Inferior parietal cortex (tissue), 1 donor: ENCODE measurements around the gene EFCAB9.

ENCODE experiments used
- DNase-seq: peaks from one replicate; pipeline ENCODE4 v3.0.0-alpha.2; 2016; ENCODE audit errors: extremely low spot score

The EFCAB9 gene

GRCh38 chr5:172166030-172166826 is 27.7 kb upstream of the EFCAB9 start:
- DNase-seq, result no peak

GRCh38 chr5:172167895-172168294 is 26.1 kb upstream of the EFCAB9 start:
- no peak for DNase-seq

DNA sequence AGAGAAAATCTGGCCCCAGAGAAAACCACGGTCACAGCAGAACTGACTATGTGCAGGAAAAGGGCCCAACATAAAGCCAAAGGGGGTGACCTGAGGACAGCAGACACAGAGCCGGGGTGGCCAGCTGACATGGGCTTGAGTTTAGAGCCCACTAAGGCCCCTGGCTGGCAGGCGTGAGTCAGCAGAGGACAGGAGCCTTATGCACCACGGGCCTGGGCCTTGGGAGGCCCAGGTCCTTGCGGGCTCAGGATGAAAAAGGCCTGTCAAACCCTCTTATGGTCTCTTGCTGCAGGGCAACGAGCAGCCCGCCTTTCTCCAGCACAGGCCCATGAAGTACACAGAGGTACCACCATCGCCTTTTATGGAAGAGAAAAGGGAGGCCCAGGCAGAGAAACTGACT is 25.7 kb upstream of the EFCAB9 start:
- no peak for DNase-seq

GRCh38 chr5:172169216-172169615 is 24.8 kb upstream of the EFCAB9 start:
- no peak for DNase-seq

DNA sequence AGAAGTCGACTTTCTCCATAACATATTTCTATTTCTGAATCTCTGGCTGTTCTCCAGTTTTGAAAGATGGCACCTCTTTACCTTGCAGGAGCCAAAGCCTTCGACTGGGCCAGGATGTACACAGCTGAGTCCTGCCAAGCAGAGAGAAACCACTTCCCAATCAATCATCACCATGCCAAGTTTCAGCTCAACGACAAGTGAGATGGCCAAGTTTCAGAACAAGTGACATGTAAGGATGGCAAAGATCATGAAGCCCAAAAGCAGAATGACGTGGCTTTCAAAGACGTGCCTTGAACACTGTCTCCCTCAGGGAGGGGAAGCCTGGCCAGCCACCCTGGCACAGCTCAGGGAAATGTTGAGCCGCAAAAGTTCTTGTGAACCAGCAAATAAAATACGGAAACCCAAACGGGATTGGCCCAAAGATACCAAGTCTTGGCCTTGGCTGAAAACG is 23.7 kb upstream of the EFCAB9 start:
- no peak for DNase-seq

DNA sequence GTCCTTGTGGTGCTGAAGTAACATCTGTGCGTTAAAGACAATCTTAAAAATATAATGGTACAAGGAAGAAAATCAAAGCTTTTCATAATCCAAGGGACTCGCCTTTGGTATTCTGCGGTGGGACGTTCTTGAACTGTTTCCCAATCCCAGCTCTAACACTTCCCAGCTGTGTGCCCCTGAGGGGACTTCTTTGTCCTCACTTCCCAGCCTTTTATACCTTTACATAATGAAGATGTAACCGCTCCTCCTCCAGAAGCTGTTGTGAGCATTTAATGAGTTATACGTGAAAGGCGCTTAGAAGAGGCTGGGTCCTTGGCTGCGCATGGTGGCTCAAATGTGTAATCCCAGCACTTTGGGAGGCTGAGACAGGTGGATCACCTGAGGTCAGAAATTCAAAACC is 22.9 kb upstream of the EFCAB9 start:
- no peak for DNase-seq

GRCh38 chr5:172172912-172173563 is 20.9 kb upstream of the EFCAB9 start:
- peak; percentile 47 for DNase-seq

DNA sequence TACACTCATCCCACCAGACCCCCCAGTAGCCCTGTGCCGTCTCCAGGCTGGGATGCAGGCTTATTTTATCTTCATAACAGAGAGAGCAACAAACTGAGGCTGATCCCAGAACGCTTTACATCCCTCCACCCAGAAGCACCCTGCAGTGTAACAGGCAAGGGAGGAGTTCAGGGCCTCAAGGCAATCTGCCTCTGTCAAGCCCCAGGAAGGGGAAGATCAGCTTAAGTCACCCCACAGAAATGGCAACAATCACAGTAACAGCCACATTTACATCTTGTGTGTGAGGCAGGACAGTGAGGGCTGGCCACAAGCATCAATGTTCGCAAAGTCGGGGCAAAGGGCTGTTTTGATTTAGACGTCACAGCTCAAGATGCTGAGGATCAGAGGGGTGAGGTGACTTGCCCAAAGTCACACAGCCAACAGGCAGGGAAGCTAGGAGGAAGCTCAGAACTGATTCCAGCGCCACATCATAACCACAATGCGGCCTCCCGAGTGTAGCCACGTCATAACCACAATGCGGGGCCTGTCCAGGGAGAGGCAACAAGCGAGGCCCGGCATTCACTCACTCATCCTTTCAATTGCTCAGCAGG is 20.3 kb upstream of the EFCAB9 start:
- DNase-seq, result no peak

DNA sequence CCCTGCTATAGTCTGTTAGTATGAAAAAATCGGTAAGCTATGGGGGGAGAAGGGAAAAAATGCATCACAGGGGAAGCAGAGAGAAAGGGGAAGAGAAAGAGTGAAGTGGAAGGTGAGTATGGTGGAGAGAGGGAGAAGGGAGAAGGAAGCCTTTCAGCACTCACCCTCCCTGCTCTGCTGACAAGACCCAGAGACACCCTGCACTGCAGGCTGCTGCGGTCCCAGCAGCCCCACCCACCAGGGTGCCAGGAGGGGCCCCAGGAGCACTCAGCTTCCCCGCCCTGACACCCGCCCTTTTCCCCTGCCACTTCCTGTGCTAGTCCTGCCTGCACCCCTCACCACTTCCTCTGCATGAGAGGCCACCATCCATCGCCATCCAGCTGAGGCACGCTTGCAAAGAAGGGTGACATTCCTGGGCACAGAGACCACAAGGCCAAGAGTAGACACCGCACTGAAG is 18.7 kb upstream of the EFCAB9 start:
- no peak for DNase-seq

GRCh38 chr5:172177176-172177575 is 16.8 kb upstream of the EFCAB9 start:
- no peak for DNase-seq

DNA sequence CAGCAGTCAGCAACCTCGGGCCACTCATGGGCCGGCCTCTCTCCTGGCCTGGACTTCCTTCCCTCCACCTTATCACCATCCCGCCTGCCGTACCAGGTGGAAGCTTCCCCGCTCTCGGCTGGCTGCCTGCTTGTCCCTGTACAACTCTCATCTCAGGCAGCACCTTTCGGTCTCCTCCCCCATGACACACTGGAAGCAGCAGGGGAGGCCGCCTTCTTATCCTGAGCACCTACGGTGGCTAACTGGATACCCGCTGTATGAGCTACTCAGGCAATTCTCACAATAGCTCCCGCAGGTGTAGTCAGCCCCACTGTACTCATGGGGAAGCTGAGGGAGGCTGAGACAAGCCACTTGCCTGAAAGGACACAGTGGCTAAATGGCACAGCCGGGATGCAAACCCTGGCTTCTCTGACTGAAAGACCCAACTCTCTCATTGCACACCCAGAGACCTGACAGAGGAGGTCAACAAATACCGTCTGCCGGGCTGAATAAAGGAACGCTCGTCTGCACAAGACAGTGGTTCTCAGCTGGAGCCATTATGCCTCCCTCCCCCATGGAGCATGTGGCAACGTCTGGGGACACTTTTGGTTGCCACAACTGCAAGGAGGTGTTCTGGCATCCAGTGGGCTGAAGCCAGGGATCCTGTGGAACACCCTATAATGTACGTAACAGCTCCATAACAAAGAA is 15.5 kb upstream of the EFCAB9 start:
- DNase-seq, result no peak

DNA sequence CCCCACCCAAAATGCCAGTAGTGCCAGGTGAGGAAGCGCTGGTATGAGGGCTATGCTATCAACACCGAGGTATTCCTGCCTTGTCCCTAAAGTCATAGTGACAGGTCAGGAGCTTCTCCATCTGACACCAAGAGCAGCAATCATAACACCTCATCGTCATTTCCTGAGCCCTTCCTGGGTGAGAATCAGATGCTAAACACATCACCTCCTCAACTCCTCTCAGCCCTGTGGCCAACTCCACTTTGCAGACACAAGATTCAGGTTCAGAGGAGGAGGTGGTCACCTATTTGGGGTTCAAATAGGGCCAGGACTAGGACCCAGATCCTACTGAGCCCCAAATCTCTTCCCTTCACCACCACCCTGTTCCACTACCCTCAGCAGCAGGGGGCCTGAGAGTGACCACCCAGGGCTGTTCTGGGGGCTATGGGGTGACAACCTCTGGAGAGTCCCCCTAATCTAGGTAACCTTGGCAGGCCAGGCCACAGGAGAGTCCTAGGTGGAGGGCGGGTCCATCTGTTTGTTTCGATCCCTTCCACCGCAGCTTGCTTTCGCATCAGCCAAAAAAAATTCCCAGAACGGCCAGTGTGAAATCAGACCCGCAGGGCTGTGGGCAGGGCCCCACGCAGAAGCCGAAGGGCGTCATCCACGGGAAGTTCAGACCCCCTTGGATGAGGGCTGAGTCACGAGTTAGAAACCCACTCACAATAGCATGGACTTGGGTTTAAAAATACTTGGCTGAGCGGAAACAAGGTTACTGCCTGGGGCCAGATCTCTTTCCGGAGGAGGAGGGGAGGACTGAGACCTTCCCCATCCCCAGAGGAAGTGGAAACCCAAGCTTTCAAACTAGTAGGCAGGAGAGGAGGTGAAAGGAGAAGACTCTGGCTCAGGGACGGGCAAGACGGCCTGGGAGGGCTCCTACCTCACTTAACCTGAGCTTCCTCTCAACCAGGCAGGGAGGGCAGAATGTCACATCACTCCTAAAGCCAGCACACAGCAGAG is 14.7 kb upstream of the EFCAB9 start:
- DNase-seq, result no peak

DNA sequence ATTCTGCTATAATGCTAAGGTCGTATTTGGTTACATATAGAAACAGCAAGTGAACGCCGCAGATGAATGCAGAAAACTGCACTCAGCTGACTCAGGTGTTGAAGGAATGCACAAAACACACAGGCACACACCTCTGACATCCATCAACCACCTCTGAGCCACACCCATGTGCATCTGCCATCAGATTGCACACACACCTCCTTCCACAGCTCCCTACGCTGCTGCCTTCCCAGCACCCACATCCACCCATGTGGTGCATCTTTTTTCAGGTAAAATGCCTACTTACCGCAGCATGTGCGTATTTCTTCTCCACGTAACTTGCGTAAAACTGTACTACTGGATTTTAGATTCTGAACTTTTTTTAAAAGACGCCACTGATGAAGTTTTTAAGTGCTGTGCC is 13.0 kb upstream of the EFCAB9 start:
- DNase-seq, result no peak

GRCh38 chr5:172182291-172182690 is 11.7 kb upstream of the EFCAB9 start:
- DNase-seq, result no peak

GRCh38 chr5:172183881-172184280 is 10.1 kb upstream of the EFCAB9 start:
- no peak for DNase-seq

- DNase-seq, result no peak
These were observed 8.9 kb upstream of the EFCAB9 start for GRCh38 chr5:172185096-172185461.

DNA sequence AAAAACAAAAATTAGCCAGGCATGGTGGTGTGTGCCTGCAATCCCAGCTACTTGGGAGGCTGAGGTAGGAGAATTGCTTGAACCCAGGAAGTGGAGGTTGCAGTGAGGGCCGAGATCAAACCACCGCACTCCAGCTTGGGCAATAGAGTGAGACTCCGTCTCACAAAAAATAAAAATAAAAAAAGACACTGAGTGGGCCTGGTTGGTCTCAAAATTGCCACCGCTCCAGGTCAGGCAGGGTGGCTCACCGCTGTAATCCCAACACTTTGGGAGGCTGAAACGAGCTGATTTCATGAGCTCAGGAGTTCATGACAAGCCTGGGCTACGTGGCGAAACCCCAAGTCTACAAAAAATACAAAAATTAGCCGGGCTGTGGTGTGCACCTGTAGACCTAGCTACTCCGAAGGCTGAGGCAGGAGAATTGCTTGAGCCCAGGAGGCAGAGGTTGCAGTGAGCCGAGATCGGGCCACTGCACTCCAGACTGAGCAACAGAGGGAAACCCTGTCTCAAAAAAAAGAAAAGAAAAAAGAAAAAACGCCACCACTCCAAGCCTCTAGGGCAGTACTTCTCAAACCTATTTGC is 7.8 kb upstream of the EFCAB9 start:
- no peak for DNase-seq

DNA sequence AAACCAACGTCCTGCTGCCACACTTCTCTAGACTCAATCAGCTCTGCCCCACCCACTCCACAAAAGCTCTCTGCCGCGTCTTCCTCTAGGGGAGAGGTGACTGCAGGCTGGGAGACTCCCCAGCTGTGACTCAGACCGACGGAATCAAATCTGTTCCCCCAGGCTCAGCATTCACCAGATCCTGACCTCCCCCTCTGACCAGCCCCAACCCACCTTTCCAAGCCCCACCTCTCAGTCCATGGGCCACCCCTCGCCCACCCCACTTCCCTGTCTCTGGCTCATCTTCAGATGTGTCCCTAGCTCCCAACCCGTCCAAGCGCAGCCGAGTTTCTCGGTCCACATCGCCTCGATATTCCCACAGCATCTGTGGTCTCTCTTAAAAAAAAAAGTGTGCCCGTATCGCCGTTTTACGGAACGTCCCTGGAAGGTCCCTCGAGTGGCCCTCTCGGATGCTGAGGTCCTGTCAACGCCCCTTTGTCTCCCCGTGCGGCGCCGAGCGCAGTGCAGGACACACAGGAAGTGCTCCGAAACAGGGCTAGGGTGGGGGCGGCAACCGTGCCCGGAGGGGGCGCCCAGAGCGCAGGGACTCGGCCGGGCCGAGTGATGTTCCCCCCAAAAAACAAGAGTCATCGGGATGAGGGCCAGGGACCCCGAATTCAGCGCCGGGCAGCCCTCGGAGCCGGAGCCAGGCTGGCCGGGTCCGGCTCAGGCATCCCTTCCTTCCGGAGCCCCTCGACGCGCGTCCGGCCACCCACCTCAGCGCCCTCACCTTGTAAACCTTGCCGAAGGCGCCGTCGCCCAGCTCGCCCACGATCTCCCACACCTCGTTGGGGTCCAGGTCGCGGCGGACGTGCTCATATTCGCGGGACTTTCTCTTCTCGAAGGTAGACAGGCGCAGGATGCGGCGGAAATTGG is 6.6 kb upstream of the EFCAB9 start:
- DNase-seq, result no peak

DNA sequence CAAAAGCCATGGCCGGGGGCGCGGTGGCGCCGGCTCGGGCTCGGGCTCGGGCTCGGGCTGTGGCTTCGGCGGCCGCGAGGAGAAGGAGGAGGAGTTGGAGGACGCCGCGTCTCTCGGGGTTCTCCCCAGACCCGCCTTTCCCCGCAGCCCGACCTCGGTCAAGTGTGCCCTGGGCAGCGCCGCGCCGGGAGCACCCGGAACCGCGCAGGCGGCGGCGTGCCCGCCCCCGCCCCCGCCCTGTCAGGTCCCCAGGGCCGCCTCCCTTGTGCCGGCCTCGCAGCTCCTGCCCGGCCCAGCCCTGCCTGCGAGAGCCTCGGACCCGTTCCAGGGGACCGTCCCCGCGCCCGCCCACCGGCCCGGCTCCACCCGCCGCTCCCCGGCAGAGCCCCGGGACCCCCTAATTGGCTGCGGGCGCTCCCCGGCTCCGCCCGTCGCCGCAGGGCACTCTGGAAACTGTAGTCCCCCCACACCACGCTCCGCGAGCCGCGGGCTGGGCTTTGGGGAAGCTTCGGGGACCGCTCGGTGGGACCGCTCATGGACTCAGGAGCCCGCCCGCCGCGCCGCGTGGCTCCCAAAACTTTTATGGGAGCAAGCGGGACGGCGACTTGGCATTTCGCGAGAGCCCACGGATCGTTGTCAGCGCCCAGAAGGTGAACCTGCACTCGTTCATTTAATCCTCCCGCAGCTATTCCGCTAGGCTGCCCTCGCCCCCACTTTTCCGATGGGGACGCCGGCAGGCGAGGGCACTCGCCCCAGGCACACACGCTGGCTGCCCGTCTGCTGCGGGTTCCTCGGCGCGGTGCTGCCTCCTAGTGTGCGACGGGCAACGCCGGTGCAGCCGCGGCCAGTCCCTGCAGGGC is 5.7 kb upstream of the EFCAB9 start, which contains the start of gene STK10:
STK10 (minus strand) TSS at position 192 of the 860 bp plus-strand sequence; CDS start at position 10, 182 bp downstream.
- DNase-seq, result peak; percentile 85
